Fibroblast of peridontal ligament (primary cell): ENCODE results near the gene CST5.
"Not testable (repeated sequence)": the region's sequence is repeated elsewhere in the genome, so short reads cannot be mapped to it uniquely, and the experiment has no call there.

Source experiments
- DNase-seq: peaks from one replicate; pipeline ENCODE4 v3.0.0-alpha.2; 2010; ENCODE audit errors: extremely low read depth

Gene CST5

GRCh38 chr20:23889775-23890187 lies 10.2 kb upstream of the CST5 start:
- DNase-seq = peak; percentile 31

GRCh38 chr20:23887856-23888255 lies 8.3 kb upstream of the CST5 start:
- DNase-seq = no peak

- no peak for DNase-seq
Measured at GRCh38 chr20:23884771-23885162, 5.2 kb upstream of the CST5 start.

- DNase-seq = no peak
Measured at GRCh38 chr20:23884136-23884770, 4.7 kb upstream of the CST5 start.

- no peak for DNase-seq
Measured at GRCh38 chr20:23881371-23881770, 1.8 kb upstream of the CST5 start.

GRCh38 chr20:23880417-23880816 lies 869 bp upstream of the CST5 start:
- peak; percentile 0 for DNase-seq

- no peak for DNase-seq
Measured at GRCh38 chr20:23879811-23880374, 345 bp upstream of the CST5 start.

GRCh38 chr20:23878787-23879186 lies 761 bp downstream of the CST5 start:
- no peak for DNase-seq

- not testable (repeated sequence) for DNase-seq
Measured at GRCh38 chr20:23878016-23878542, 1.5 kb downstream of the CST5 start.

- no peak for DNase-seq
Measured at GRCh38 chr20:23877524-23877923, 2.0 kb downstream of the CST5 start.

- no peak for DNase-seq
Measured at GRCh38 chr20:23875606-23876237, 3.8 kb downstream of the CST5 start.

GRCh38 chr20:23874747-23875146 lies 4.8 kb downstream of the CST5 start:
- no peak for DNase-seq

- DNase-seq = no peak
Measured at GRCh38 chr20:23873370-23874015, 6.1 kb downstream of the CST5 start.

GRCh38 chr20:23872065-23872464 lies 7.5 kb downstream of the CST5 start:
- DNase-seq = no peak

GRCh38 chr20:23870461-23870860 lies 9.1 kb downstream of the CST5 start:
- DNase-seq = no peak

GRCh38 chr20:23869520-23869919 lies 10.0 kb downstream of the CST5 start:
- no peak for DNase-seq

- no peak for DNase-seq
Measured at GRCh38 chr20:23868321-23868720, 11.2 kb downstream of the CST5 start.

GRCh38 chr20:23867152-23867776 lies 12.3 kb downstream of the CST5 start:
- no peak for DNase-seq

- DNase-seq = not testable (repeated sequence)
Measured at GRCh38 chr20:23860771-23861170, 18.8 kb downstream of the CST5 start.

- DNase-seq = no peak
Measured at GRCh38 chr20:23857962-23858595, 21.5 kb downstream of the CST5 start.

- no peak for DNase-seq
Measured at GRCh38 chr20:23856736-23857135, 22.8 kb downstream of the CST5 start.

- DNase-seq = no peak
Measured at GRCh38 chr20:23856226-23856625, 23.3 kb downstream of the CST5 start.
